NCI-H524 (cell line): ENCODE data around the gene ME3.
"Not testable (repeated sequence)": the region's sequence is repeated elsewhere in the genome, so short reads cannot be mapped to it uniquely, and the experiment has no call there.

Experiments
- DNase-seq, 2 experiments: peaks; one replicate each; lab custom pipeline; 2025; lab: John Stamatoyannopoulos, UW

Gene ME3

GRCh38 chr11:86620891-86621521 is 51.4 kb downstream of the ME3 start:
- DNase-seq = no peak

- not testable (repeated sequence) for DNase-seq
Measured at GRCh38 chr11:86619428-86619827, 53.0 kb downstream of the ME3 start.

DNA sequence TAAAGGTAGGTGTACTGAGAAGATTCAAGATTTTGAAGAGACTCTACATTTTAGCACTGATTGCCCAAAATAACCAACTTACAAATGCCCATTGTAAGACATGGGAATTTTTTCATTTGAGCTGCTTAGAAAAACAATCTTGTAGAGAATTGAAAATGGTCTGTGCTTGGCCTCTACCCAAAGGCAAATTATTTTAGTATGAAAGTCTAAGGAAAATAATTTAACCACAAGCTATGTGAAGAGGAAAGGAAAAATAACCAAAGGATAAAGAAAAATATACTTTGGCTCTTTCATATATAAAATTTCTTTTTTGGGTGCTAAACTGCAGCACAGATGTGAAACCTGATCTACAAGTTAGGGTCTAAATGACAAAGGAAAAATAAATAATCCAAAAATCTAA is 54.9 kb downstream of the ME3 start:
- DNase-seq = no peak

DNA sequence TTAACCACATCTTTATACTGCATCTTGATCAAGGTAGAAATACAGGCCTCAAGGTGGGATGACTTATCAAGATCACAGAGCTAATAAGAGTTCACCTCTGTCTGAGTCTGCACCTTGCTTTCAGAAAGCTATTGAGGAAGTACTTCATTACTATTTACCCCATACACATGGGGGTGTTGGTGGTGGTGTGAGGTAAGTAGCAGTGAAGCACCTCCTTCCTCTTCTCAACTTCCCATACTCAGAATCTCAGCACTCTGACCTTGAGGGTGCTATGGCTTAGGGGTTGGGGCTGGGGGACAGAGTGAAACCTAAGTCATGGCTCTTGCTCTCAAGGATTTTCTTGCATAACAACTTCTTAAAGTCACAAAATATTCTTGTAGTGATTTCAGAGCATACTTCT is 56.9 kb downstream of the ME3 start:
- DNase-seq = no peak

- DNase-seq = no peak
Measured at GRCh38 chr11:86610559-86611341, 61.7 kb downstream of the ME3 start.

DNA sequence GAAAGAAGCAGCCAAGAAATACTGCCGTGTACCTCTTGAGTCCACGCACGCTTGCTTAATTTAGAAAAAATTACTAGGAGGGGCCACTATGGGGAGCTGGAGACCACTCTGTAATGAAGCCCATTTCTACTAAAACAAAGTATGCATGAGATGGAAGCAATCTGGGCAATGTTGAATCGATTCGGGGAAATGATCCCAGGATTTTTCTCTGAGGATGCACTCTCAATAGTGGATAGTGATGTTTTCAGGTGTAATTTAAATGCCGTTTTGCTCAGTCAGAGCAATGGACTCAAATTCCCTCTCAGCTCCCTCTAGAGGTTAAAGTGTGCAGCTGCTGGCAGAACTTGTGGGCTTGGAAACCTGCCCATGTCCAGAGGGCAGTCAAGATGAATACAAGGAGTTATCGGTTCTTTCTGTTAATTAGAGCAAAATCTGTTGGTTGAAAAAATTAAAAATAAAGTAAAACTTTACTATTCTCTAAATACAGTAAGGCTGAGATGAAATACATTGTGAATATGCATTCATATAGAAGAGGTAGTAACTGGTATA is 64.1 kb downstream of the ME3 start:
- DNase-seq = peak; percentile 31 to 64

DNA sequence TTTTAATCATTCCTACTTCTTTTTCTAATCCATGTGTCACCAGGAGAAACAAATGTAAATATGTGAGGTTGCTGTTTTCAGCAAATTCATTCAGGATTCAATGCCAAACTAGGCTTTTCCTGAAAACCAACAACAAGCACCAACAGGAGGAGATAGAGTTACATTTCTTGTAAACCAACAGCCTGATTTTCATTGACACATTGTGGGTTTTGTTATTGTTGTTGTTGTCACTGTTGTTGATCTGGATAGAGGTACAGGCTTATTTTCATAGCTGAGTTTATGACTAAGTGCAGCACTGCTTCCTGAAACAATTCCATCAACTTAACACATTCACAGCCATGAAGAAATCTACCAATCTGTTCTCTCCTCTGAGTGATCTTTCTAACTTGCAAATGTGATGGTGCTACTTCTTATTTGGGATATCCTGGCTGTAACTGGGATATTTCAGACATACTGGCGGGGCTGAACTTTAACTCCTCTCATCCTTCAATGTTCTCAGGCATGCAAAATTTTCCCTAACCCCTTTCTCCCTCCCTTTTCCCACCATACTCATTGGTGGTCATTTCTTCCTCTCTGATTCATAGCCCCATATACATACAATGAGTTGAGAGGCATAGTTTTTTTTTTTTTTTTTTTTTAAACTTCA is 65.5 kb downstream of the ME3 start:
- DNase-seq = no peak

GRCh38 chr11:86606270-86606835 is 66.1 kb downstream of the ME3 start:
- no peak for DNase-seq

GRCh38 chr11:86596861-86597586 is 75.4 kb downstream of the ME3 start:
- DNase-seq = peak; percentile 25 to 60

DNA sequence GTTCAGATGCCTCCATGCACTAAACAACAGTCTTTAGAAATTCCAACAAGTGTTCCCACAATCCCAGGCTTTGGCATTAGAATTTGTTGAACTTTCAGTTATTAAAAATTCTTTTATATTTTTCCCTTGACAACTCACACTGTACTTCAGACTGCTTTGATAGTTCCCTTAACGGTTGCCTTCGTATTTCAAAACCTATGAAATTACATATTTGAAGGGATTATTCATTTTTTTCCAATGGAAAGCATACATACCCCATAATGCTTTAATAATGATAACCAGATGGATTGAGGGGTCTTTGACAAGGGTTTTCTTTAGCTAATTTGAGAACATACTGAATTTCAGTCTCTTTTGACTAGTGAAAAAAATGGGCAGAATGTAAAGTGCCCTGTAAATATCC is 76.5 kb downstream of the ME3 start:
- no peak for DNase-seq

GRCh38 chr11:86595451-86595850 is 77.0 kb downstream of the ME3 start:
- peak in 1 of 2 experiments; percentile 52 for DNase-seq

DNA sequence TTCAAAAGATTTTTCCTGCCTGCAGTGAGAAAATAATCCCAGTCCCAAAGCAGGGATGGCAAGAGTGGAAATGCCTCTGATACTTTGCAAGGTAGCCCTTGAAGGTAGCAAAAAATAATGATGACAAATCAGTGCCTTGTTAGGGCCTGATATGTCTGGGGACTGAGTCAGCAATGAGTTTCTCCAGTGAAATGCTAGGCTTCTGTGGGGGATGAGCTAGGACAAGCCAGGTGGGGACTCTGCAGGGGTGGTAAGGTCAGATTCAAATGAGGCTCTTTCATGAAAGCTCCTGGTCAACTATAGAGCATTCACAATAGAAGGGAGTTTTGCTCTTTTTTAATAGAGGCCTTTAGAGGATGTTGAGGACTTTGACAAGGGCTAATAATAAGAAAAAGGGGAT is 77.7 kb downstream of the ME3 start:
- DNase-seq = no peak

GRCh38 chr11:86593833-86594232 is 78.6 kb downstream of the ME3 start:
- DNase-seq = no peak

GRCh38 chr11:86592659-86593451 is 79.6 kb downstream of the ME3 start:
- peak in 1 of 2 experiments; percentile 10 for DNase-seq

GRCh38 chr11:86592047-86592591 is 80.3 kb downstream of the ME3 start:
- DNase-seq = no peak

DNA sequence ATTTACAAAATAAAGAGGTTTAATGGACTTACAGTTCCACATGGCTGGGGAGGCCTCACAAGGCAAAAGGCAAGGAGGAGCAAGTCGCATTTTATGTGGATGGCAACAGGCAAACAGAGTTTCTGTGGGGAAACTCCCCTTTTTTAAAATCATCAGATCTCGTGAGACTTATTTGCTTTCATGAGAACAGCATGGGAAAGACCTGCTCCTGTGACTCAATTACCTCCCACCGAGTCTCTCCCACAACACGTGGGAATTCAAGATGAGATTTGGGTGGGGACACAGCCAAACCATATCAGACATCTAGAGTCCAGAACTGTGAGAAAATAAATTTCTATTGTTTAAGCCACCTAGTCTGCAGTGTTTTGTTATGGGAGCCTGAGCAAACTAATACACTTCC is 80.8 kb downstream of the ME3 start:
- no peak for DNase-seq

- DNase-seq = no peak
Measured at GRCh38 chr11:86589856-86590589, 82.4 kb downstream of the ME3 start.

DNA sequence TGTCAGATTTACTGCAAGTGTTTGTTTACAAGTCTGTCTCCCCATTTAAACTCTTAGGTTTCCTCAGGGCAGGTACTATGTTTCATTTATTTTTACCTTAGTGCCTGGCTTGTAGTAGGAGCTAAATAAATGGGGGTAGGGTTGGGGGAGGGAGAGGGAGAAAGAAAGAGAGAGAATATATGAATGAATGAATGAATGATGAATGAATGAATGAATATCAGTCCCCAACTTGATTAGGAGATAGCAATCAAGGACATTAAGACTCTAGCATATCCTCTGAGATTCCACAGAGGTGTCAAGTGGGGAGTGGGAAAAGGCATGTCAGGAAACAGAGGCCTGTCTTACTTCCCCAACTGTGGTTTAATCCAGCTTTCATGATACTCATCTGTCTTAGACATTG is 83.2 kb downstream of the ME3 start:
- no peak for DNase-seq

DNA sequence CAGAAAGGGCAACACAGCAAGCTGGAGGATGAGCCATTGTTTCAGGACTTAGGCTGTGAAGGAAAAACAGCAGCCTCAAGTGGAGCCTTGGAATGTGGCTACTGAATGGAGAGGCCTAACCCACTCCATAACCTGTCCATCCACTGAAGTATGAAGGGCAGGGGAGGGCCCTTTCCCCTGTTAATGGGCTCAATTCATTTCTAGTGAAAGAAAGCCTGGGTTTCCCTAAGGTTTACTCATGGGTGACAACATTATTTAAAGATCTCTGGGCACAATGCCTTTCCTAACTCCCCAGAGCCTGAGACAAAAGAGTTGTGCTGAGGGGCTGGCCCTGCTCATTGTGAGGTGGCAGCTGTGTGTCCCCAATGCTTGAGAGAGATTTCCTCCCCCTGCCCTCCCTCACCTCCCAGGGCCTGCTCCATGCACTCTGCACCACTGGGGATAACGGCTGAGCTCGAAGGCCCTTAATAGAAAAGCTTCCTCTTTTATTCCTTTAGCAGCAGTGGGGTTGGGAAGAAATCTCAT is 83.8 kb downstream of the ME3 start:
- no peak for DNase-seq
